ENCODE data around the gene CLSTN1.
A peak's percentile ranks its signal among the peaks of the same experiment; 100 is the strongest.
"Not testable (repeated sequence)": the region's sequence is repeated elsewhere in the genome, so short reads cannot be mapped to it uniquely, and the experiment has no call there.

The CLSTN1 gene

DNA sequence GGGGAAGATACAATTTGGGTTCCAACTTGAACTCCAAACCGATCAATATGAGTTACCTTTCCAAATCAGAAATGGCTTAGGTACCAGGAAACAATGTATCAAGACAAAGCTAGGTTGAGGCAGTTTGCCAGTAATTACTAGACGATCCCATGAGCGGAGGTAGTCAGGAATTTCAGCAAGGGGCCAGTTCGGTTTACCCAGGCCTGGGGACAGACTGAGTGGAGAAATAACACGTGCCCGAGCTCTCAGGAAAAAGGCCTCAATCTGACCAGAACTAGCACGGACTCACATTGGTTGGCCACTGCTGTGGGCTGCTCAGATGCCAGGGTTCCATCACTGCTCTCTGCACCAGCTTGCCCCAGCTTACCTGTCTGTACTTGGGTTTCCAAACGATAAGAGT is 15.3 kb downstream of the CLSTN1 start:
- Histone ChIP-seq H3K36me3 (ENCODE audit: control insufficient read depth, insufficient read depth, low read length, severe bottlenecking) (no peaks in the 10 kb centered on the region), H3K27me3 (replicated peaks; ENCODE audit: control insufficient read depth, insufficient read depth, low read length) (no peaks in the 10 kb centered on the region), H3K4me1 (ENCODE audit: control insufficient read depth, insufficient read depth, low read length) (peaks cover 5% of the 10 kb centered on the region), H3K4me3 (ENCODE audit: low read length) (no peak overlapping the region), H3K9me3 (ENCODE audit: control insufficient read depth, low read length) (no peaks in the 10 kb centered on the region), H3K9ac (ENCODE audit: low read length) (no peak overlapping the region)
- no peak for DNase-seq (ENCODE audit: low read depth)

DNA sequence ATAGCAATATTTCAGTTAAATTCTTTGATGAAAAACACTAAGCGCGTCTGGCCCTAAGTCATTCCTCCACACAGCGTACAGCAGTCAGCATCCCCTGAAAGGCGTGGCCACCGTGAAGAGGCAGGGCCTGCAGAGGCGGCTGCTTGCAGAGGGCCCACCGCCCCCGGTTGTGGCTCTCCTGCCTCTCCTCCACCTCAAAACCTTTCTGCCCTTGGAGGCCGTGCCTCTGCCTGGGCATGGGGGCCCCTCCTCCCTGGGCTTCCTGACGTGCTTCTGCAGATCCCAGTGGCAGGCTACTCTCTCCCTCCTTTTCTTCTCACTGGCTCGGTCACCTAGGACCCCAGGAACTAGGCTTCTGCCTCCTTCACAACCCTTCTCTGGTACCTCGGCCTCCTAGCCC is 16.2 kb downstream of the CLSTN1 start:
- peaks cover 5% of the 10 kb centered on the region for H3K4me1 ChIP-seq (ENCODE audit: control insufficient read depth, insufficient read depth, low read length)
- no peaks in the 10 kb centered on the region for H3K9me3 ChIP-seq (ENCODE audit: control insufficient read depth, low read length)
- H3K9ac ChIP-seq (ENCODE audit: low read length), result no peak overlapping the region
- no peaks in the 10 kb centered on the region for H3K36me3 ChIP-seq (ENCODE audit: control insufficient read depth, insufficient read depth, low read length, severe bottlenecking)
- no peaks in the 10 kb centered on the region for H3K27me3 ChIP-seq (replicated peaks; ENCODE audit: control insufficient read depth, insufficient read depth, low read length)
- no peak for DNase-seq (ENCODE audit: low read depth)
- H3K4me3 ChIP-seq (ENCODE audit: low read length), result no peak overlapping the region

DNA sequence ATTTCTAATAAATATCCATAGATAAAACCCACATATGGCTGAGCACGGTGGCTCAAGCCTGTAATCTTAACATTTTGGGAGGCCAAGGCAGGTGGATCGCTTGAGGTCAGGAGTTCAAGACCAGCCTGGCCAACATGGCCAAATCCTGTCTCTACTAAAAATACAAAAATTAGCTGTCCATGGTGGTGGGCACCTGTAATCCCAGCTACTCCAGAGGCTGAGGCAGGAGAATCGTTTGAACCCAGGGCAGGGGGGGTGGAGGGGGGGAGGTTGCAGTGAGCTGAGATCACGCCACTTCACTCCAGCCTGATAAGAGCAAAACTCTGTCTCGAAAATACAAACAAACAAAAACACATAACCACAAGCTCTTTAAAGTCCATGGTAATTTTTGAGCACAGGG is 17.8 kb downstream of the CLSTN1 start:
- H3K27me3 ChIP-seq (replicated peaks; ENCODE audit: control insufficient read depth, insufficient read depth, low read length); DNase-seq (ENCODE audit: low read depth); H3K9ac ChIP-seq (ENCODE audit: low read length); H3K4me1 ChIP-seq (ENCODE audit: control insufficient read depth, insufficient read depth, low read length); H3K4me3 ChIP-seq (ENCODE audit: low read length); H3K36me3 ChIP-seq (ENCODE audit: control insufficient read depth, insufficient read depth, low read length, severe bottlenecking); H3K9me3 ChIP-seq (ENCODE audit: control insufficient read depth, low read length): not testable (repeated sequence)

DNA sequence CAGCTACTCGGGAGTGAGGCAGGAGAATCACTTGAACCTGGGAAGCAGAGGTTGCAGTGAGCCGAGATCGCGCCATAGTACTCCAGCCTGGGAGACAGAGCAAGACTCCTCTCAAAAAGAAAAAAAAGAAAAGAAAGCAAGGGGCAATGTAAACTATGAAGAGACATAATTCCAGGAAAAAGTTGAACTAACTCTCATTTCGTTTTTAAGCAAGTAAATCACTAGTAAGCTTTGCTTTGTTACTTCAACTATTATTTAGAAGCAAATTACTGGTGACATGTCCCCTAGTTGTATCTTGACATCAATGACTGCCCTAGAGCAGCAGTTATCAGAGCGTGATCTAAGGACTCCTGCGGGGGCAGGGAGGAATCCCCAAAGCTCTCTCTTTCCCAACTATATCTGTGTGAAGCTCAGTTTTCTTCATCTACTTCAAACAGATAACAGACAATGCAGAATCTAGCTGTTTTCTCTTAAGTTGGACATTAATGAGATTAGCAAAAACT is 18.7 kb downstream of the CLSTN1 start:
- no peak overlapping the region for H3K9ac ChIP-seq (ENCODE audit: low read length)
- H3K4me1 ChIP-seq (ENCODE audit: control insufficient read depth, insufficient read depth, low read length), result peaks cover 5% of the 10 kb centered on the region
- no peaks in the 10 kb centered on the region for H3K9me3 ChIP-seq (ENCODE audit: control insufficient read depth, low read length)
- H3K27me3 ChIP-seq (replicated peaks; ENCODE audit: control insufficient read depth, insufficient read depth, low read length), result no peaks in the 10 kb centered on the region
- DNase-seq (ENCODE audit: low read depth), result no peak
- no peak overlapping the region for H3K4me3 ChIP-seq (ENCODE audit: low read length)
- H3K36me3 ChIP-seq (ENCODE audit: control insufficient read depth, insufficient read depth, low read length, severe bottlenecking), result no peaks in the 10 kb centered on the region

DNA sequence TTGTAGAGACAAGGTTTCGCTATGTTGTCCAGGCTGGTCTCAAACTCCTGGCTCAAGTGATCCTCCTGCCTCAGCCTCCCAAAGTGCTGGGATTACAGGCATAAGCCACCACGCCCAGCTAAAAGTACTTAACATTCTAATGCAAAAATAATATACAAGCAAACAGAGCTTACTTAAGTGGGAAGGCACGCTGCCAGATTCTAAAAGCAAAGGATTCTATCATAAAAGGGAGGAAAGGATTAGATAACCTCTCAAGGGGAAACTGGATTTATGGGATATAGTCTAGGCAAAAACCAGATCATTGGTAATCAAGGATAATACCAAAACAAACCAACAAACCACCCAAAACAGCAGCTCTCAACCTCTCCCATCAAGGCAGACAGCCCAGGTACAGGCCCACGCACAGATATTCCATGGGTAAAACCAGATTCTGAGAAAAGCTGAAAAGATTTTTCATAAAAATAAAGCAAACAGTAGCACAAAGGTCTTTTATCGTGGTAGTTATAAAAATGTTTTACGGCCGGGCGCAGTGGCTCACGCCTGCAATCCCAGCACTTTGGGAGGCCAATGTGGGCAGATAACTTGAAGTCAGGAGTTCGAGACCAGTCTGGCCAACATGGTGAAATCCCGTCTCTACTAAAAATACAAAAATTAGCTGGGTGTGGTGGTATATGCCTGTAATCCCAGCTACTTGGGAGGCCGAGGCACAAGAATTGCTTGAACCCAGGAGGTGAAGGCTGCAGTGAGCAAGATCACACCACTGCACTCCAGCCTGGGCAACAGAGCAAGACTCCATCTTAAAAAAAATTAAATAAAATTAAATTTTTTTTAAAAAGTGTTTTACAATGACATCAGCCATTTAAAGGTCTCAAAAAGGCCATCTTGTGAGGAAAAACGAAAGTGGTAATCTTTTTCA is 20.5 kb downstream of the CLSTN1 start:
- DNase-seq (ENCODE audit: low read depth); H3K4me3 ChIP-seq (ENCODE audit: low read length): not testable (repeated sequence)

DNA sequence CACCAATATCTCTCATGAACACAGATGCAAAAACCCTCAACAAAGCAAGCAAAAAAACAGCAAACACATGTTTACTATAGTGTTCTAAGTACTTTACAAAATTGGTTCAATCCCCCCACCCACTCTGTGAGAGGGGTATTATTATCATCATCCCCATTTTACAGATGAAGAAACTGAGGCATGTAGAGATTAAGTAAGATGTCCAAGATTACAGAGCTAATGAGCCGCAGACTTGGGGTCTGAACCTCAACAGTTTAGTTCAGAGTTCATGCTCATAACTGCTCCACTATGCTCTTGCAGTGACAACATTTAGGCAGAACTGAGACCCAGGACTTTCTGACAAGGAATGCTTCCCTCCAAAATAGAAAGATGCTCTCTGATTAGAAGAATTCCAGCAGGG is 21.9 kb downstream of the CLSTN1 start:
- no peak overlapping the region for H3K9ac ChIP-seq (ENCODE audit: low read length)
- no peaks in the 10 kb centered on the region for H3K36me3 ChIP-seq (ENCODE audit: control insufficient read depth, insufficient read depth, low read length, severe bottlenecking)
- H3K9me3 ChIP-seq (ENCODE audit: control insufficient read depth, low read length), result no peaks in the 10 kb centered on the region
- peaks cover 14% of the 10 kb centered on the region for H3K4me1 ChIP-seq (ENCODE audit: control insufficient read depth, insufficient read depth, low read length)
- DNase-seq (ENCODE audit: low read depth), result no peak
- no peaks in the 10 kb centered on the region for H3K27me3 ChIP-seq (replicated peaks; ENCODE audit: control insufficient read depth, insufficient read depth, low read length)
- no peak overlapping the region for H3K4me3 ChIP-seq (ENCODE audit: low read length)

More for the DNA sequence above, 20.5 kb downstream of the CLSTN1 start:
- not testable (repeated sequence) for H3K27me3 ChIP-seq (replicated peaks; ENCODE audit: control insufficient read depth, insufficient read depth, low read length); H3K9ac ChIP-seq (ENCODE audit: low read length); H3K9me3 ChIP-seq (ENCODE audit: control insufficient read depth, low read length); H3K36me3 ChIP-seq (ENCODE audit: control insufficient read depth, insufficient read depth, low read length, severe bottlenecking)
- peaks cover 12% of the 10 kb centered on the region for H3K4me1 ChIP-seq (ENCODE audit: control insufficient read depth, insufficient read depth, low read length)

DNA sequence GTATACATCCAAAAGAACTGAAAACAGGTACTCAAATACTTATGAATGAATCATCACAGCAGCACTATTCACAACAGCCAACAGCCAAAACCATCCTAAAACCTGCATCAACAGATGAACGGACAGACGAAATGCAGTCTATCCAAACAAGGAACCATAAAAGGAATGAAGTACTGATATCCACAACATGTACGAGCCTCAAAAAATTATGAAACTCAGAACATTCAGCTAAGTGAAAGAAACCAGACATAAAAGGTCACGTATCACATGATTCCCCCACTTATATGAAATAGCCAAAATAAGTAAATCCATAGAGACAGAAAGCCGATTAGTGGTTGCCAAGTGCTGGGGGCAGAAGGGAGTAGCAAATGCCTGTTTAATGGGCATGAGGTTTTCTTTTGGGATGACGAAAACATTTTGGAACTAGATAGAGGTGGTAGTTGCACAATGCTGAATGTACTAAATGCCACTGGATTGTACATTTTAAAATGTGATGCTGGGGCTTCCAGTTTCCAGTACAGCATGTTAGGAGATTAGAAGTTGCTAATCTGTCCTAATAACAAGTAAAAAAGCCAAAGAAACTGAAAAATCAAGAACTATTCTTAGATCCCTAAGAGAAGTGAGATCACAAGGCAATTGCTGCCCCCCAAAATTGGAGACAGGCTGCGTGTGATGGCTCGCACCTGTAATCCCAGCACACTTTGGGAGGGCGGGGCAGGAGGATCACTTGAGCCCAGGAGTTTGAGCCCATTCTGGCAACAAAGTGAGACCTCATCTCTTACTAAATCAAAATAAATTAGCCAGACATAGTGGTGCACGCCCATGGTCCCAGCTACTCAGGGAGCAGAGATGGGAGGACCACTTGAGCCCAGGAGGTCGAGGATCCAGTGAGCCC is 25.3 kb downstream of the CLSTN1 start:
- peaks cover 9% of the 10 kb centered on the region for H3K4me1 ChIP-seq (ENCODE audit: control insufficient read depth, insufficient read depth, low read length)
- H3K4me3 ChIP-seq (ENCODE audit: low read length), result peak overlapping the region; percentile 68
- H3K27me3 ChIP-seq (replicated peaks; ENCODE audit: control insufficient read depth, insufficient read depth, low read length), result no peaks in the 10 kb centered on the region
- H3K9me3 ChIP-seq (ENCODE audit: control insufficient read depth, low read length), result no peaks in the 10 kb centered on the region
- no peaks in the 10 kb centered on the region for H3K36me3 ChIP-seq (ENCODE audit: control insufficient read depth, insufficient read depth, low read length, severe bottlenecking)
- DNase-seq (ENCODE audit: low read depth), result peak; percentile 95
- H3K9ac ChIP-seq (ENCODE audit: low read length), result peak overlapping the region; percentile 55

DNA sequence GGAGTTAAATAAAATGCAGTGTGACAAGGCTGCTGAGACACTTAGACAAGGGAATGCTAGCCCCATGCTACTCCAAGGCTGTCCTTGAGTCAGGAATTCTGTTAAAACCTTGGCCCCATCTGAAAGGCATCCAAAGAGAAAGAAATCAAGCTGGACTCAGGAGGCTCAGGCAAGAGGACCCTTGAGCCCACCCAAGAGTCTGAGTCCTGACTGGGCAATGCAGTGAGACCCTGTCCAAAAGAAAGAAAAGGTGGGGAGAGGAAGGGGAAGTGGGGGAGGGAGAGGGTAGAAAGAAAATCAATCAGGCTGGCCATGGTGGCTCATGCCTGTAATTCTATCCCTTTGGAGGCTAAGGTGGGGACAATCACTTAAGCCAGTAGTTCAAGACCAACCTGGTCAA is 26.7 kb downstream of the CLSTN1 start:
- Histone ChIP-seq H3K27me3 (replicated peaks; ENCODE audit: control insufficient read depth, insufficient read depth, low read length) (no peaks in the 10 kb centered on the region), H3K4me1 (ENCODE audit: control insufficient read depth, insufficient read depth, low read length) (peaks cover 9% of the 10 kb centered on the region), H3K9ac (ENCODE audit: low read length) (no peak overlapping the region), H3K4me3 (ENCODE audit: low read length) (no peak overlapping the region), H3K9me3 (ENCODE audit: control insufficient read depth, low read length) (no peaks in the 10 kb centered on the region), H3K36me3 (ENCODE audit: control insufficient read depth, insufficient read depth, low read length, severe bottlenecking) (no peaks in the 10 kb centered on the region)
- no peak for DNase-seq (ENCODE audit: low read depth)

DNA sequence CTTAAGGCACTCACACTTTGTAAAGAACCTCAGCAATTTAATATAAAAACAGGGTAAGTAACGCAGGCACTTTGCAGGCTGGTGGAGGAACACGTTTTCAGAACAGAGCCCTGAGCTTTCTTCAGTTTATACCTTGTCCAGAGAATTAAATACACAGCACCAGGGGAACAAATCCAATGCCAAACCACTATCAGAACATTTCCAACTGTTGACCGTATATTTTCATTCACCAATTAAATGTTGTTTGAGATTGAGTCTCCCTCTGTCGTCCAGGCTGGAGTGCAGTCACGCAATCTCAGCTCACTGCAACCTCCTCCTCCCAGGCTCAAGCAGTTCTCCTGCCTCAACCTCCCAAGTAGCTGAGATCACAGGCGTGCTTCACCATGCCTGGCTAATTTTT is 29.7 kb downstream of the CLSTN1 start:
- no peak for DNase-seq (ENCODE audit: low read depth)

DNA sequence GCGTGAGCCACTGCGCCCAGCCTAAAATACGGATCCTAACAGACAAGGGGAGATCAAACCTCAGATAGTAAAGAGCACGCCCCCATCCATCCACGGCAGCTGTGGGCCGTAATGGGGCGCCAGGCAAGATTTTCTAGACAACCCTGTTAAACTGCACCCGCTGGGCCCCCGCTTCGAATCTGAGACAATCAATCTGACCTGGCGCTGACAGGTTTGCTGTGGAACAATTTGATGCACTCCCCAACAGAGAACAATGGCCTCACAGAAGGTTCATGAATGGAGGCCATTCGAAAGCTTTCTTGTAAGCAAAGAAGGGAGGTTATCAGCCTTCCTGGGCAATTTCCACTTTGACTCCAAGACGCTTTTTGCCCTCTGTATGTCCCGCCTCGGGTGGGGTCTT is 30.5 kb downstream of the CLSTN1 start:
- Histone ChIP-seq H3K4me3 (ENCODE audit: low read length) (no peak overlapping the region), H3K4me1 (ENCODE audit: control insufficient read depth, insufficient read depth, low read length) (peaks cover 2% of the 10 kb centered on the region), H3K36me3 (ENCODE audit: control insufficient read depth, insufficient read depth, low read length, severe bottlenecking) (no peaks in the 10 kb centered on the region), H3K27me3 (replicated peaks; ENCODE audit: control insufficient read depth, insufficient read depth, low read length) (no peaks in the 10 kb centered on the region), H3K9ac (ENCODE audit: low read length) (no peak overlapping the region), H3K9me3 (ENCODE audit: control insufficient read depth, low read length) (no peaks in the 10 kb centered on the region)
- no peak for DNase-seq (ENCODE audit: low read depth)

More for the DNA sequence above, 29.7 kb downstream of the CLSTN1 start:
- no peaks in the 10 kb centered on the region for H3K36me3 ChIP-seq (ENCODE audit: control insufficient read depth, insufficient read depth, low read length, severe bottlenecking)
- H3K9me3 ChIP-seq (ENCODE audit: control insufficient read depth, low read length), result no peaks in the 10 kb centered on the region
- H3K27me3 ChIP-seq (replicated peaks; ENCODE audit: control insufficient read depth, insufficient read depth, low read length), result no peaks in the 10 kb centered on the region
- H3K9ac ChIP-seq (ENCODE audit: low read length), result no peak overlapping the region
- no peak overlapping the region for H3K4me3 ChIP-seq (ENCODE audit: low read length)
- H3K4me1 ChIP-seq (ENCODE audit: control insufficient read depth, insufficient read depth, low read length), result peaks cover 8% of the 10 kb centered on the region

Measured in adipocyte (in vitro differentiated cells).